NCI-H1105 treated with DMSO at 0.1 percent for 48 hours (cell line): ENCODE measurements around the gene WASL.
"Not testable (repeated sequence)": the region's sequence is repeated elsewhere in the genome, so short reads cannot be mapped to it uniquely, and the experiment has no call there.

Source experiments
- DNase-seq: peaks from one replicate; lab custom pipeline; 2025; lab: John Stamatoyannopoulos, UW

Gene WASL

GRCh38 chr7:123769371-123769770 is 20.6 kb upstream of the WASL start:
- DNase-seq = no peak

- no peak for DNase-seq
Observed at GRCh38 chr7:123768493-123768892, 19.7 kb upstream of the WASL start.

- DNase-seq = no peak
Observed at GRCh38 chr7:123763191-123763661, 14.4 kb upstream of the WASL start.

GRCh38 chr7:123761729-123762128 is 12.9 kb upstream of the WASL start:
- no peak for DNase-seq

- DNase-seq = no peak
Observed at GRCh38 chr7:123757095-123757494, 8.3 kb upstream of the WASL start.

GRCh38 chr7:123755338-123755737 is 6.5 kb upstream of the WASL start:
- no peak for DNase-seq

GRCh38 chr7:123754271-123754871 is 5.6 kb upstream of the WASL start:
- no peak for DNase-seq

- no peak for DNase-seq
Observed at GRCh38 chr7:123752534-123752933, 3.7 kb upstream of the WASL start.

- DNase-seq = no peak
Observed at GRCh38 chr7:123751821-123752220, 3.0 kb upstream of the WASL start.

GRCh38 chr7:123750389-123751230 is 1.8 kb upstream of the WASL start:
- DNase-seq = peak; percentile 8

GRCh38 chr7:123749537-123749857 is 694 bp upstream of the WASL start:
- DNase-seq = peak; percentile 82

GRCh38 chr7:123748171-123748733 is 551 bp downstream of the WASL start:
- peak; percentile 20 for DNase-seq

- peak; percentile 71 for DNase-seq
Observed at GRCh38 chr7:123747620-123748141, 1.1 kb downstream of the WASL start.

- no peak for DNase-seq
Observed at GRCh38 chr7:123746931-123747488, 1.8 kb downstream of the WASL start.

- DNase-seq = no peak
Observed at GRCh38 chr7:123746055-123746454, 2.7 kb downstream of the WASL start.

- no peak for DNase-seq
Observed at GRCh38 chr7:123745437-123745836, 3.4 kb downstream of the WASL start.

GRCh38 chr7:123744416-123744815 is 4.4 kb downstream of the WASL start:
- DNase-seq = no peak

GRCh38 chr7:123741940-123742339 is 6.9 kb downstream of the WASL start:
- no peak for DNase-seq

GRCh38 chr7:123738808-123739207 is 10.0 kb downstream of the WASL start:
- no peak for DNase-seq

GRCh38 chr7:123738356-123738755 is 10.4 kb downstream of the WASL start:
- DNase-seq = no peak

GRCh38 chr7:123737168-123737674 is 11.6 kb downstream of the WASL start:
- not testable (repeated sequence) for DNase-seq

GRCh38 chr7:123735539-123735938 is 13.3 kb downstream of the WASL start:
- no peak for DNase-seq

- no peak for DNase-seq
Observed at GRCh38 chr7:123734498-123734897, 14.3 kb downstream of the WASL start.
